Stimulated activated naive CD8-positive, alpha-beta T cell treated with anti-CD3 and anti-CD28 coated beads, Interleukin-15, amount 100 ng/mL, for 72 hours (primary cell): Measurements from ENCODE around the gene PRC1.
A peak's percentile ranks its signal among the peaks of the same experiment; 100 is the strongest.
"Not testable (repeated sequence)": the region's sequence is repeated elsewhere in the genome, so short reads cannot be mapped to it uniquely, and the experiment has no call there.

Source experiments
- ATAC-seq: fragments of 150-1000 bp; cut with Tn5 transposase; 2 replicates; pipeline ENCODE4 v1.10.0; 2021; ENCODE audit warnings: mild to moderate bottlenecking, moderate library complexity
- DNase-seq, 2 donors: peaks; one replicate each; pipeline ENCODE4 v3.0.0; 2021 to 2022
- H3K27ac Mint-ChIP-seq, 2 donors: one replicate each; pipeline ENCODE4 v1.8.0; 2022; ENCODE audit warnings: mild to moderate bottlenecking in 2 of 2, mixed read lengths in 2 of 2, moderate library complexity in 2 of 2
- H3K27me3 Mint-ChIP-seq: one replicate; pipeline ENCODE4 v1.8.0; 2022; ENCODE audit warnings: mixed read lengths
- H3K4me1 Mint-ChIP-seq: one replicate; pipeline ENCODE4 v1.8.0; 2022; ENCODE audit warnings: mild to moderate bottlenecking, mixed read lengths
- H3K4me3 Mint-ChIP-seq, 2 donors: one replicate each; pipeline ENCODE4 v1.8.0; 2022; ENCODE audit warnings: mild to moderate bottlenecking in 2 of 2, mixed read lengths in 2 of 2, moderate library complexity in 1 of 2
- H3K9me3 Mint-ChIP-seq, 2 donors: one replicate each; pipeline ENCODE4 v1.8.0; 2022; ENCODE audit warnings: mixed read lengths in 2 of 2

Gene PRC1, protein sequence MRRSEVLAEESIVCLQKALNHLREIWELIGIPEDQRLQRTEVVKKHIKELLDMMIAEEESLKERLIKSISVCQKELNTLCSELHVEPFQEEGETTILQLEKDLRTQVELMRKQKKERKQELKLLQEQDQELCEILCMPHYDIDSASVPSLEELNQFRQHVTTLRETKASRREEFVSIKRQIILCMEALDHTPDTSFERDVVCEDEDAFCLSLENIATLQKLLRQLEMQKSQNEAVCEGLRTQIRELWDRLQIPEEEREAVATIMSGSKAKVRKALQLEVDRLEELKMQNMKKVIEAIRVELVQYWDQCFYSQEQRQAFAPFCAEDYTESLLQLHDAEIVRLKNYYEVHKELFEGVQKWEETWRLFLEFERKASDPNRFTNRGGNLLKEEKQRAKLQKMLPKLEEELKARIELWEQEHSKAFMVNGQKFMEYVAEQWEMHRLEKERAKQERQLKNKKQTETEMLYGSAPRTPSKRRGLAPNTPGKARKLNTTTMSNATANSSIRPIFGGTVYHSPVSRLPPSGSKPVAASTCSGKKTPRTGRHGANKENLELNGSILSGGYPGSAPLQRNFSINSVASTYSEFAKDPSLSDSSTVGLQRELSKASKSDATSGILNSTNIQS

DNA sequence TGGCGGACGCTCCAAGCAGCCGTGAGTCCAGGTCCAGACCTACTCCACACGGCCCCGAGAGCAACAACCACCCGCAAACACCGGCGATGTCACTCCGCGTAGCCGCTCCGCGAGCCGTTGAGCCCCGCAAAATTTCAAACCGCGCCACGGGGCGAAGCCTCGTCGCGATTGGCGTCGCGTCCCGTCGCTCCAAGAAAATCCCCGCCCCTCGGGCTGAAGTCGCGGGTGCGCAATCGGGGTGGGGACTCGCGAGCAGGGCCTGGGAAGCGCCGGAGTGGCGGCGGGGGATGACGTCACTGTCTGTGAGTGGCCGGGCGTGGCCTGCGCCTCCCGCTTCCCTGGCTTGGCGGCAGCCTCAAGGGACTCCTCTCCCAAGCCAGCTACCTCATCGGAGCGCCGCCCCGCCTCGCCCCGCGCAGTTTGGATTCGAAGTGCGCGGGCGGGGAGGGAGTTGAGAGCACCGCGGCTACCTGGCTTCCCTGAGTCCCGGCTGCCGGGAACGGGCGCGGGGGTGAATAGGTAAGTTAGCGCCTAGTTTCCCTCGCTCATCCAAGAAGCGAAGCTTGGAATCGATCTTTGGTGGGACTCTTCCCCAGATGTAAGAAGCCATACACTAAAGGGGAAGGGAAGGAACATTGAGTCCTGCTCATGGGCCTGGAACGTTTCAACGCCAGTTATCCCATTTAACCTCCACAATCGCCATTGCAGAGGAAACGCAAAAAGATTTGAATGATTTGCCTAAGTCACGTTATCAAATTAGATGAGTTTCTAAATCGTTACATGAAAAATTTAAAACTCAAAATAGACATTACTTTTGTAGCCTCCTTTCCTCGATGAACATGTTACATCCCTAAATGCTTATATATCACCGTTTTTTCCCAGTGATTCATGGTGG is at the start of gene PRC1:
Gene PRC1, minus strand, starts transcription at position 119 of the 895 bp plus-strand sequence. Its CDS starts 118 bp downstream, at position 1.
- Mint-ChIP-seq H3K9me3 (no peaks in the 10 kb centered on the region), H3K27ac (peak within 1 kb of the TSS; percentile 100), H3K27me3 (no peaks in the 10 kb centered on the region), H3K4me1 (peaks cover 28% of the 10 kb centered on the region), H3K4me3 (peak within 1 kb of the TSS; percentile 99 to 100)
- DNase-seq (peak; percentile 96 to 98), ATAC-seq (peak; percentile 99)

DNA sequence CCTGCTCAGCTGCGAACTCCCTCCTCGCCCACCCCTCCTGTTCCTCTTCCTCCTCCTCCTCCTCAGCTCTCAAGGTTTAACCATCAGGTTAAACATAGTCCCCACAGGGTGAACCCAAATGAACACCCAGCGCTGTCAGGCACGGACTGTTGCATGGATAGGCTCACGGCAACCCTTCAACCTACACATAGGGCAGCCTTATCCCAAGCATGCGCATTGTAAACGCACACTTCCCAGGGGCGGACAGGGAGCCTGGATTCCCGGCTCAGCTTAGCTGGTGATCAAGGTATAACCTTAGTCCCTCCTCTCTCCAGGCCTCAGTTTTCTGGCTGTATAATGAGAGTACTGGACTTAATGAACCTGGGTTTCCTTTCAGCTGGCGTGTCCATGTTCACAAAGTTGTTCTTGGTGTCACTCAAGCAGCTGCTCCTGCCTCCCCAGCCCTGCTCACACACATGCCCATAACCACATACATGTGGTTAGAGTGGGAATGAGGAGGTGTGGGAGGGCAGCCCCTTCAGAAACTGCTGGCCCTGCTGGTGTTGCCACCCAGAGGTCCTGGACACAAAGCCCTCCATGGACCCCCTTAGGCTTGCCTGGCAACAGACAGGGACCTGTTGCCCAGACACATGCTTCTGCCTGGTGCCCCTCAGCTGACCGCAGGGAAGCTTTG is 49.0 kb upstream of the PRC1 start:
- Mint-ChIP-seq H3K4me3 (no peak overlapping the region), H3K27me3 (no peaks in the 10 kb centered on the region), H3K27ac (peak overlapping the region in 1 of 2 donors; percentile 27), H3K9me3 (no peaks in the 10 kb centered on the region), H3K4me1 (peaks cover 18% of the 10 kb centered on the region)
- DNase-seq (no peak), ATAC-seq (no peak)

DNA sequence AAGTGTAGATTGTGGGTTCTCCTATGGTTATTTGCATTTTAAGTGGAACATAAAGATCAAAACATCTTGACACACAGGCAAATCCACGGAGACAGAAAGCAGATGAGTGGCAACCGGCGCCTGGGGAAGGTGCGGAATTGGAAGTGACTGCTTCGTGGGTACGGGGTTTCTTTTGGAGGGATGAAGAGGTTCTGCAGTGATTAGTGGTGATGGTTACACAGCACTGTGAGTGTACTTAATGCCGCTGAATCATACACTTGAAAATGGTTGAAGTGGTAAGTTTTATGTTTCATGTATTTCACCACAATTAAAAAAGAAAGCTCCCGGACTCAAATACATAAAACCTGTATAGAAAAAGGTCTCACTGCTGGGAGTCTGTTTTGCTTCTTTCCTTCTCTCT is 46.5 kb upstream of the PRC1 start:
- Mint-ChIP-seq H3K27ac (no peak overlapping the region), H3K9me3 (no peaks in the 10 kb centered on the region), H3K4me1 (peaks cover 5% of the 10 kb centered on the region), H3K4me3 (no peak overlapping the region), H3K27me3 (no peaks in the 10 kb centered on the region)
- ATAC-seq = no peak
- no peak for DNase-seq

DNA sequence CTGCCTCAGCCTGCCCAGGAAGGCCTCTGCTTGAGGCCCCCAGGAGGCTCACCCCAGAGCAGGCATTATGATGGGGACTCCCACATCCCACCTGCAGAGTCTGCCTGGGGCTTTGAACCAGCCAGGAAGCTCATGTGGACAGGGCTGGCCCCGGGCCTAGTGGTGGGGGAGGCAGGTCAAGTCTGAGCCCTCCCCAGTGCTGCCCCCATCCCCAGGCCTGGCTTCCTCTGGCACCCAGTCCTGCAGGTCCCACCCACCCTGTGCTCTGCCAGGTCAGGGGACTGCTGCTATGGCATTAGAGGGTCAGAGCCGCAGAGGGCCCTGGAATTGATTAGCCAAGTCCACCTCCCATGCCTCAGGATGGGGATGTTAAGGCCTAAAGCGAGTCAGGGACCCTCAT is 45.7 kb upstream of the PRC1 start:
- Mint-ChIP-seq H3K27me3 (no peaks in the 10 kb centered on the region), H3K9me3 (no peaks in the 10 kb centered on the region), H3K4me1 (peaks cover 5% of the 10 kb centered on the region), H3K4me3 (no peak overlapping the region), H3K27ac (no peak overlapping the region)
- ATAC-seq (peak; percentile 33), DNase-seq (no peak)

DNA sequence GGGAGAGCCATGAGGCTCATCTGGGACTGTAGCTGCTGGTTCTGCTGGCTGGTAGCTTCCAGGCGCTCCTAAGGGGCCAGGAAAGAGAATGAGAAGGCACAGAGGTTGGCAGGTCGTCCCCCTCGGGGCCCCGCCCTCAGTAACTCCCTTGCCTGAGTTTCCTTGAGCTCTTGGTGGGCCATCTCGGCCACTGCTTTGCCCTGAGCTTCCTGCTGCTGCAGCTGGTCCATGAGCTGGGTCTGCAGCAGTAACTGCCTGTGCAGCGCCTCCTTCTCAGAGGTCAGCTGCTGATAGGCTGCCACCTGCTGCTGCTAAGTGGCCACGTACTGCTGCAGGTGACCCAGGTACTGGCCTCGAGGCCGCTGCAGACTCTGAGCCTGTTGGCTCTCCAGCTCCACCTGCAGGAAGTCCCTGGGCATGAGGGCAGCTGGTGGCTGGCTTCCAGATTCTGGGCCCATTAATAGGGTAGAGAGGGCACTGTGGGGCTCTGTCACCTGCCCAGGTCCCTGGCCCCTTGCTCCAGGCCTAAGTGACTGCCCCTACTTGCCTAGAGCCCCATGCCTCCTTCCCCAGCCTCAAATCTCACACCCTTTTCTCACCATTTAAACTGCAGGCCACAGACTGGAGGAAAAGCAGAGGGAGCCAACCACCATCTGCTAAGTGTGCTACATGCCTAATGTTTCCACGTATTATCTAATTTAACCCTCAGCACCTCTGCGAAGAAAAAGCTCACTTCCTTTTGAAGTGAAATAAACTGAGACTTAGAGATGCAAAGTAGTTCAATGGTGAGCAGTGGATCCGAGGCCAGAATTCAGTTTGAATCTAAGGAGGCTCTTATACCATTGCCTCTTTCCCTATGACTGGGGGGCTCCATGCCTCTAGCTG is 38.8 kb upstream of the PRC1 start:
- Mint-ChIP-seq H3K27ac (no peak overlapping the region), H3K4me1 (peaks cover 9% of the 10 kb centered on the region), H3K9me3 (no peaks in the 10 kb centered on the region)

DNA sequence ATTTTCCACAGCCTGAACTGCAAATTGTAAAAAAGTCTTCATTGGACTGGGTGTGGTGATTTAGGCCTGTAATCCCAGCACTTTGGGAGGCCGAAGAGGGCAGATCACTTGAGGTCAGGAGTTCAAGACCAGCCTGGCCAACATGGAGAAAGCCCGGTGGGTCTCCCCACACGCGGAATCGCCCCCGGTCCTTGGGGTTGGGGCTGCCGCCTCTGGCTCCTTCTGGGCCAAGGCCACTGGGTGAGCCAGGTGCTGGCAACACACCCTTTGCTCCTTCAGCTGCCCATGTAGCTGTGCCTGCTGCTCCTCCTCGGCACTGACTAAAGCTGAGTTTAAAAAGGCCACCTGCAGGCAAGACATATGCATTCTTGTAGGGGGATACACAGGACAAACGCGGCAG is 37.5 kb upstream of the PRC1 start:
- ATAC-seq (no peak), DNase-seq (no peak)
- Mint-ChIP-seq H3K4me1 (peaks cover 9% of the 10 kb centered on the region), H3K4me3 (no peak overlapping the region), H3K27ac (no peak overlapping the region), H3K9me3 (no peaks in the 10 kb centered on the region), H3K27me3 (no peaks in the 10 kb centered on the region)

More for the DNA sequence above, 38.8 kb upstream of the PRC1 start:
- Mint-ChIP-seq H3K27me3 (no peaks in the 10 kb centered on the region), H3K4me3 (no peak overlapping the region)
- DNase-seq = peak; percentile 58 to 68
- ATAC-seq = peak; percentile 88

DNA sequence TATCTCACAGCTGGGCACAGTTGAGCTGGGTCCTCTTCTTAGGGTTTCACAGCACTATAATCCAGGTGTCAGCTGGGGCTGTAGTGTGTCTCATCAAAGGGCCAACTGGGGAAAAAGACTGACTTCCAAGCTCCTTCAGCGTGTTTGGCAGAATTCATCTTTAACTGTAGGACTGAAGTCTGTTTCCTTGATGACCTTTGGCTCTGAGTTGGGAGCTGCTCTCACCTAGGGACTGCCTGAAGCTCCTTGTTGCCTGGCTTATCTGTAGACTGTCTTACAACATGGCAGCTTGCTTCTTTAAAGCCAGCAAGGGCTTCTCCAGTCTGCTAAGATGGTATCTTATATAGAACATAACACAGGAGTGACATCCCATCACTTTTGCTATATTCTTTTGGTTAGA is 33.3 kb upstream of the PRC1 start:
- Mint-ChIP-seq H3K4me1 (peaks cover 12% of the 10 kb centered on the region), H3K4me3 (no peak overlapping the region), H3K27me3 (no peaks in the 10 kb centered on the region), H3K27ac (no peak overlapping the region), H3K9me3 (no peaks in the 10 kb centered on the region)
- ATAC-seq (no peak), DNase-seq (no peak)

DNA sequence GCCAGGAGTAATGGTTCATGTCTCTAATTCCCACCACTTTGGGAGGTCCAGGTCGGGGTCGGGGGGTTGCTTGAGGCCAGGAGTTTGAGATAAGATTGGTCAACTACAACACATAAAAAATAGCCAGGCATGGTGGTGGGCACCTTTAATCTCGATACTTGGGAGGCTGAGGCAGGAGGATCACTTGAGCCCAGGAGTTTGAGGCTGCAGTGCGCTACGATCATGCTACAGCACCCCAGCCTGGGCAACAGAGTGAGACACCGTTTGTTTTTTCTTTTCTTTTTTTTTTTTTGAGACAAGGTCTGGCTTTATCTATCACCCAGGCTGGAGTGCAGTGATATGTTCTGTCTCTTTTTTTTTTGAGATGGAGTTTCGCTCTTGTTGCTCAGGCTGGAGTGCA is 29.4 kb upstream of the PRC1 start:
- DNase-seq (no peak), ATAC-seq (no peak)
- Mint-ChIP-seq H3K4me3 (no peak overlapping the region), H3K4me1 (peaks cover 37% of the 10 kb centered on the region), H3K27me3 (no peaks in the 10 kb centered on the region), H3K9me3 (no peaks in the 10 kb centered on the region), H3K27ac (no peak overlapping the region)

DNA sequence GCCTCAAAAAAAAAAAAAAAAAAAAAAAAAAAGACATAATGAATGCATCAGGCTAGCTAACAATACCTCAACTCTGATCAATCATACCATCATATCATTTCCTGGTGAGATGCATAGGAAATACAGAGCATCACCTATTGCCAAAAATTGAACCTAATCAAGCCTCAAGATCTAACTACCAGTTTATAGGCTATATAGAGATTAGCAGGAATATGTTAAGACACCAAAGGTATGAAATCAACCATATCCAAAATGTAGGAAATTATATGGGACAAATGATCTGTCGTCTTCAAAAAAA is 28.4 kb upstream of the PRC1 start:
- H3K27me3 Mint-ChIP-seq = no peaks in the 10 kb centered on the region
- no peak for ATAC-seq
- no peak for DNase-seq
- no peaks in the 10 kb centered on the region for H3K9me3 Mint-ChIP-seq
- H3K27ac Mint-ChIP-seq = peak overlapping the region; percentile 93 to 97
- peaks cover 46% of the 10 kb centered on the region for H3K4me1 Mint-ChIP-seq
- H3K4me3 Mint-ChIP-seq = peak overlapping the region; percentile 93 to 96

DNA sequence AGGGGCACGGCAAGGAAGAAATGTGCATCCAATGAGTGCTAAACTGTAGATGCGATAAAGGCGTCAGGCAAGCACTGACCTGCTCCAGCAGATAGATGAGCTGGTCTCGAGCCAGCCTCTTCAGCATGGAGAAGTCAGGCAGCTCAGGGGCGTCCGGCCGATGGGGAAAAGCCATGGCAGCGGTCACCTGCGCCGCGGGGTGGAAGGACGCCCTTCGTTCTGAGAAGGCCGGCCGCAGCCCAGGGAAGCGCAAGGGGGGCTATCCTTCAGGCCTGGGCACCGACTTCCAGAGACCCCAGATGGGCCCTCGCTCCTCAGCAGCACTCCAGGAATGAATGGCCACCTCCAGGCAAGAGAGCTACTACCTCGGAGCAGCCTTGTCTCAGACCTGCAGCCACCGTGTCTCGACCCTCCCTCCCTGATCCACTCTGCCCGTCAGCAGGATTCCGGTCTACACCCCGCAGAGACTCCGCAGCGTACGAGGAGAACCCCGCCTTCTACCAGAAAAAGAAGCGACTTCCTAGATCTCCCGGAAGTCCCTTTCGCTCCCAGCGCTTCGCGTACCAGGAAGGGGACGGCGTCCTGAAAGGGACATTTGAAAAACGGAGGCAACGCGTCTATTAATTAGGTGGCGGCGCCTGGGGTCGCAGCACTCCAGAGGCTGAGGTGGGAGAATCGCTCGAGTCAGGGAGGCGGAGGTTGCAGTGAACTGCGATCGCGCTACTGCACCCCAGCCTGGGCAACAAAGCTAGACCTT is 27.9 kb upstream of the PRC1 start, which contains the start of gene VPS33B:
Gene VPS33B, minus strand, starts transcription at position 520 of the 757 bp plus-strand sequence. Its CDS starts 345 bp downstream, at position 175.
- no peaks in the 10 kb centered on the region for H3K27me3 Mint-ChIP-seq
- peak within 1 kb of the TSS; percentile 93 to 97 for H3K27ac Mint-ChIP-seq
- H3K4me1 Mint-ChIP-seq = peaks cover 47% of the 10 kb centered on the region
- H3K4me3 Mint-ChIP-seq = peak within 1 kb of the TSS; percentile 93 to 96
- no peaks in the 10 kb centered on the region for H3K9me3 Mint-ChIP-seq
- DNase-seq (peak; percentile 66 to 78), ATAC-seq (peak; percentile 82)

DNA sequence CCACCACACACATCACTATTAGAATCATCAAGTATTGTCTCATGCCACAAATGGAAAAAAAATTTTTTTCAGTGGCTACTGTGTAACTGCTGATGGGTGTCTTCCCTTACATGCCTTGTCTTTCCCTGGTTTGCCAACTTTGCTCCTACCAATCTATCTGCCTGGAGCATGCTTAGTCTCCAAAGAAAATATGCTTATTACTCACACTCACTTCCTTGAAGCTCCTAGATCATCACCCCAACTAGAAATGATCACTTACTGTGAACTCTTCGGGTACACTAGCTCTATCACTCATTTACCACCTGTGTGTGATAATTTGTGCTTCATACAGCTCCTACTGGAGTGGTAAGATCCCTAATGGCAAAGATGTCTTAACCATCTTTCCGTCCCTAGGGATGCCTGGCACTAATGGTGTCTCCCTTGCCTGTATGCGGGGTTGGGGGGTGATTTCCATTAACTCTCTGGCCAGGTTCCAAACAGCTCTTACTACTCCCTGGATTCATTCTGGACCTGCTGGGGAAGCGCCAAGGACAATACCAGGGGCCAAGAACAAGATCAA is 27.3 kb upstream of the PRC1 start:
- peaks cover 47% of the 10 kb centered on the region for H3K4me1 Mint-ChIP-seq
- ATAC-seq = no peak
- peak overlapping the region; percentile 93 to 96 for H3K4me3 Mint-ChIP-seq
- no peaks in the 10 kb centered on the region for H3K27me3 Mint-ChIP-seq
- no peak for DNase-seq
- H3K9me3 Mint-ChIP-seq = no peaks in the 10 kb centered on the region
- H3K27ac Mint-ChIP-seq = peak overlapping the region; percentile 93 to 97

DNA sequence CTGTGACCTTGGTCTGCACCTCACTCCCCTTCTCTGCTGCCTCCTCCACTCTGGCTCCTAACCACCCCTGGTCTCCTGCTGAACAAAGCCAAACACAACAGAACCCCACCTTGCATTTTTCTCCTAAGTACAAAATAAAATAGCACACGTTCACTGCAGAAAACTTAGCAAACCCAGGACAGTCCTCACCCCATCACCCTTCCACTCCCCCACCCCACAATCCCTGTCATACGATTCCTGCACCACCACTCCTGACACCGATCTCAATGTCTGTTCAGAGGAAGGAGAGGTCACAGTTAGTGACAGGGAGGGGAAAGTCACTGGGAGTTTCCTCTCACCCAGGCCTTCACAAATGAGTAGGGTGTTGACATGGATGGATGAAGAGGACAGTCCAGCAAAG is 23.8 kb upstream of the PRC1 start:
- H3K4me3 Mint-ChIP-seq = no peak overlapping the region
- H3K9me3 Mint-ChIP-seq = no peaks in the 10 kb centered on the region
- ATAC-seq (no peak), DNase-seq (no peak)
- H3K4me1 Mint-ChIP-seq = peaks cover 40% of the 10 kb centered on the region
- no peaks in the 10 kb centered on the region for H3K27me3 Mint-ChIP-seq
- H3K27ac Mint-ChIP-seq = no peak overlapping the region

DNA sequence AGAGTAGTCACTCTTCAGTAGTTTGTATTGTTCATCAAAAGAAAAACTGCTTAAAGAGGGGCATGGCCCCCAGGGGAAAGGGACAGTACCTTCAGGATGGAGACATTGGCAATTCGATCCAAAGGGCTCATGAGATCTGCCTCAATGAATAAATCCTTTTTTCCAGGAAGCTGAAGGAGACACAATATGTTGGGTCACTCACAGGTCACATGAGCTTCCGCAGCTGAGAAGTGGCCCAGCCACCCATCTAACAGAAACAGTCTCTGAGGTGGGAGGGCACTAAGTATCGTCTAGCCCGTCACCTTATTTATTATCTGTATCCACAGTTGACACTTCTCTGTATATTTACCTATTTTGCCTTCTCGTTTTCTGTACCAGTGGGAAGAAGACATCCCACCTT is 23.4 kb upstream of the PRC1 start:
- Mint-ChIP-seq H3K4me1 (peaks cover 36% of the 10 kb centered on the region), H3K9me3 (no peaks in the 10 kb centered on the region), H3K27ac (no peak overlapping the region), H3K4me3 (no peak overlapping the region), H3K27me3 (no peaks in the 10 kb centered on the region)
- ATAC-seq = no peak
- no peak for DNase-seq

DNA sequence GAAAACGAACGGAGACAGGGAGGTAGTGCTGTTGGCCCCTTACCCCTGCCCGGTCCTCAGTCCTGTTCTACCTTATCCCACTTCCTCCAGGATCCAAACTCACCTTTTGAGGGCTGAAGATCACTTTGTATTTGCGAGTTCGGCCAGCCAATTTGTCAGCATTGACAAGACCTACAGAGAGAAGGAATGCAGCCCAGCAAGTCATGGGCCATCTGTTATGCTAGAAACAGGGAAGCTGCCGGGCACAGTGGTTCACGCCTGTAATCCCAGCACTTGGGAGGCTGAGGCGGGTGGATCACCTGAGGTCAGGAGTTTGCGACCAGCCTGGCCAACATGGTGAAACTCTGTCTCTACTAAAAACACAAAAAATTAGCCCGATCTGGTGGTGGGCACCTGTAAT is 19.4 kb upstream of the PRC1 start:
- not testable (repeated sequence) for H3K4me3 Mint-ChIP-seq, H3K9me3 Mint-ChIP-seq, ATAC-seq, H3K27ac Mint-ChIP-seq, DNase-seq, H3K27me3 Mint-ChIP-seq
- peaks cover 10% of the 10 kb centered on the region for H3K4me1 Mint-ChIP-seq
